HG03520 (cell line): ENCODE data around the gene SAA1.
"Not testable (repeated sequence)": the region's sequence is repeated elsewhere in the genome, so short reads cannot be mapped to it uniquely, and the experiment has no call there.

Source experiments
- ATAC-seq: cut with Tn5 transposase; IDR thresholded peaks from one replicate; pipeline ENCODE4 v1.9.1; 2021; ENCODE audit warnings: mild to moderate bottlenecking, moderate library complexity; ENCODE audit not compliant: unreplicated experiment

Gene SAA1

GRCh38 chr11:18254781-18255361, 11.2 kb upstream of the SAA1 start:
- no peak for ATAC-seq

GRCh38 chr11:18259259-18259658, 6.8 kb upstream of the SAA1 start:
- ATAC-seq, result no peak

GRCh38 chr11:18261721-18262120, 4.3 kb upstream of the SAA1 start:
- ATAC-seq, result no peak

- ATAC-seq, result not testable (repeated sequence)
Observed at GRCh38 chr11:18262681-18263350, 3.2 kb upstream of the SAA1 start.

- ATAC-seq, result peak; percentile 35
Observed at GRCh38 chr11:18264035-18264434, 2.0 kb upstream of the SAA1 start.

GRCh38 chr11:18264677-18265555, 1.1 kb upstream of the SAA1 start:
- ATAC-seq, result no peak

- peak; percentile 50 for ATAC-seq
Observed at GRCh38 chr11:18267335-18268133, 1.5 kb downstream of the SAA1 start.

- not testable (repeated sequence) for ATAC-seq
Observed at GRCh38 chr11:18269252-18269651, 3.2 kb downstream of the SAA1 start.

GRCh38 chr11:18270102-18270501, 4.0 kb downstream of the SAA1 start:
- no peak for ATAC-seq

- no peak for ATAC-seq
Observed at GRCh38 chr11:18271206-18271605, 5.1 kb downstream of the SAA1 start.

- ATAC-seq, result no peak
Observed at GRCh38 chr11:18277565-18278271, 11.7 kb downstream of the SAA1 start.

- ATAC-seq, result peak; percentile 88
Observed at GRCh38 chr11:18280438-18281045, 14.5 kb downstream of the SAA1 start.

- ATAC-seq, result no peak
Observed at GRCh38 chr11:18282626-18283025, 16.6 kb downstream of the SAA1 start.

- ATAC-seq, result no peak
Observed at GRCh38 chr11:18285841-18286240, 19.8 kb downstream of the SAA1 start.

- ATAC-seq, result no peak
Observed at GRCh38 chr11:18288911-18289310, 22.8 kb downstream of the SAA1 start.

GRCh38 chr11:18294862-18295261, 28.8 kb downstream of the SAA1 start:
- ATAC-seq, result no peak

GRCh38 chr11:18295316-18295715, 29.3 kb downstream of the SAA1 start:
- ATAC-seq, result no peak

- no peak for ATAC-seq
Observed at GRCh38 chr11:18299721-18300120, 33.7 kb downstream of the SAA1 start.

GRCh38 chr11:18304745-18305144, 38.7 kb downstream of the SAA1 start:
- no peak for ATAC-seq
